HG02885 (cell line): ENCODE data around the gene DMD.

Source experiments
- ATAC-seq: cut with Tn5 transposase; IDR thresholded peaks from one replicate; pipeline ENCODE4 v1.9.1; 2021; ENCODE audit warnings: mild to moderate bottlenecking; ENCODE audit not compliant: unreplicated experiment, poor library complexity

DMD gene

DNA sequence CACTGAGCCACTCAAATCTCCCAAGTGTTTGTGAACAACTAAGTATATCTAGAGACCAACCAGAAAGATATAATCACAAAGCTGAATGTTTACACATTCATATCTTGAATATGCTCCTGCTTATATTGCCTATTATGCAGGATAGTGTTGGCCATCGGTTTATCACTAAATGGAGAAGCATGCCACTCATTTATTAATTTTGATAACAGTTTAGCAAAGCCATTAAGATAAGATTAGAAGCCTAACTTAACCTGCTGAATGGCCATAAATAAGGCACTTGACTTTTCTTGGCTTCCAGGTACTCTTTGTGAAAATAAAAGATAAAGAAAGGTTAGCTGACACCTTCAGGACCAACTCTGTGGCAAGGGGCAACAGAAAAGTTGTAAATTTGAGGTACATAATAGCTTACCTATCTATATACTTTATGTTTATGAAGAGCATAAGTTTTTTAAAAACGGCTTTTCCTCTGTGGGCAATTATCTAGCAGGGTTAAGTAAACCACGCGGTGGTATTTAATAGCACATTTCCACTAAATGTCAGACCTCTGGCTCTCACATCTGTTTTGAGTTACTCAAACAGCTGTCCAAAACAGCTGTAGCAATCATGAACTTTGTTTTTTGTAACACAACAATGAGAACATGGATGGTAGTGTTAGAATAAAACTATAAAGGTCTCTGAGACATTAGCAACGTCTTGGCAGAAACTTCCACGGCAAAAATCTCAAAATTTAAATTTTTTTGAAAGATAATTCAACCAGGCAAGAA, 2080.7 kb downstream of the DMD start:
- no peak for ATAC-seq

DNA sequence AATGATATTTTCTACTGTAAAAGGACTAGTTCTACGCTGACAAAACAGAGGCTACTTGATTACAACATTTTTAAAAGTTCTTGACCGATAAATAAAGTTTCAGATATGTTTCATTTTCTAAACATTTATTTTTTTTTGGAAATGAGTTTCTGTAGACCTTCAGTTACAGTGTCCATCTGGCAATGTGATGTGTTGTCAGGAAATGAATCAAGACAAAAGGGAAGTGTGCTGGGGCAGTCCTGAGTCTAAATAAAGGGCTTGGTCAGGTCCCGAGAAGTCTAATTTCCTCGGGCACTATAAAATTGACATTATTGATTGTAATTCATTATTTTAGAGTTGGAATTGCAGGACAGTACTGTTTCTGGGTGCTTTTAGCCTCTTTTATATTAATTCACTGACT, 2082.5 kb downstream of the DMD start:
- no peak for ATAC-seq

DNA sequence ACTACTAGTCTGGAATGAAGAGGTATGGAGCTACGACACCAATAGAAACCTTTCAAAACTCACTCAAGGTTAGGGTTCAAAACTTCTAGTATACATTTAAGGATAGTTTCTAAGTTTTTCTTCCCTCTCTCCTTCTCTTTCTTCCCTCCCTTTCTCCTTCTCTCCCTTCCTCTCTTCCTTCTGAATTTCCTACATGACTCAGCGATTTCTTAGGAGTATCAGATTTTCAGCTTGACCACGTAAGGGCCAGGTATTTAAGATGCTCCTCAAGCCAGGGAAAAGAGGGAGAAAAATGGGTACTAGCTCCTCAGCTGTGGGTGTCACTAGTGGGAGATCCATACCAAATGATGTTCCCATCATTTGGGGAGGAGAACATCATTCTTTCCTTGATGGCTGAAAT, 2083.6 kb downstream of the DMD start:
- no peak for ATAC-seq

GRCh38 chrX:31126205-31126604, 2085.1 kb downstream of the DMD start:
- ATAC-seq = no peak

- no peak for ATAC-seq
Observed at GRCh38 chrX:31124536-31124935, 2086.8 kb downstream of the DMD start.

DNA sequence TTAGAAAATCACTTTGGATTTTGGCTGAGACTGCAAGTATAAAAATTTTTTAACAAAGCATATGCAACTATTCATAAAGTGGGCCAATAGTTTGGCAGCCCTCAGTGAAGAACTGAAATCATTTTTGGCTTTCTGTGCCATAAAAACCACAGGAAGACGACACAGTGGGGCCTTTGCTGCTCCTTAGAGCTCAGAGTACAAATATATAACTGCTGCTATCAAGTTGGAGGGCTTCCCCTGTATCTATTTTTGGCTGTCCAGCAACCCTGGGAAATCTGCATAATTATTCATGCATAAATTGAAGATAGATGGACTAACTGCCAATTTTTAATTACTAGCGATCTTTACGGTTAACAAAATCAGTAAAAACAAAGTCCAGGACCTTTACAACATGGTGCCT, 2088.0 kb downstream of the DMD start:
- ATAC-seq = no peak

GRCh38 chrX:31117266-31117665, 2094.1 kb downstream of the DMD start:
- ATAC-seq = no peak

DNA sequence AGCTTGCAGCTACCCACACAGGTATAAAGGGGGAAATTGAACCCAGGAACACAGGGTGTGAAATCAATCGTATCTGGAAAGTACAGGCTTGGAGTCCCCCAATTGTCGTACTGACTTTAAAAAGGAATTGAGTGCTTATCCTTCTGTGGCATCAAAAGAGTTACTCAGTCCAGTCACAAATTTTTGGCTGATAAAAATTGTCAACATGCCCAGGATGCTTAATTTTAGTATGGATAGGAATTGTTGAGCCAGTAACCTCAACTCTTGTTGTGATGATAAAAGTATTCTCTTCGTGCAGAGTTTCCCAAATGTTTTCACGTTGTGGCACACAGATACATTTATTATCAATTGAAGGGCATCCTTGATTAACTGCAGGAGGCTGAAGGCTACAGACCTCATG, 2096.0 kb downstream of the DMD start:
- no peak for ATAC-seq

- ATAC-seq = no peak
Observed at GRCh38 chrX:31114858-31115257, 2096.5 kb downstream of the DMD start.

DNA sequence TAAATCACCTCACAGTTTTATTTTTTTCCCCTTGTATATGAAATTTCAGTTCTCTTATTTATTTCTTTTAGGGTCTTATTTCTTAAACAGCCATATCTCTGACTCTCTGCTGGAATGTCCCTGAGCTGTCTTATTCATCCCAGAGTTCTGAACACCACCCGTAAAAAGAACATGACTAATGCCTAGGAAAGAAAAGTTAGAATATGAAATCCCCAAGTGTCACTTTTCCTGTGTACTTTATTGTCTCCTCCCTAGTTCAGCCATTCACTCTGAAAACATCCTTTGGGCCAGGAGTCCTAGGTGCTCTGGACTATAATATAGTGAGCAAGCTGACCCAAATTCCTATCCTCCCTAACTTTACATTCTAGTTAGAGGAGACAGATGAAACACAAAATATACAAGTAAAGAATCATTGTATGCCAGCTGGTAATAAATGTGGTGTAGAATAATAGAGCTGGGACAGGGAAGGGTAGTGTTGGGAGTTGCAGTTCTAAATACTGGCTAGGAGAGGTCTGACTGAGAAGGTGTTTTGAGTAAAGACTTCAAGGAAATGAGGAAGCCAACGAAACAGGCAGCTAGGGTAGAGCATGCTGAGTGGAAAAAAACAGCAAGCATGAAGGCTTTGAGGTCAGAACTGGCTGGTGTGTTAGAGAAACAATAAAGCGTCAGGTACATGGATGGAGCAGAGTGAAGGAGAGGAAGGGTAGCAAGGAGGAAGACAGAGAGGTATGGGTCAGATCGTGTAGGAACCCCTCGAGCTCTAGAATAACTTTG, 2098.9 kb downstream of the DMD start:
- ATAC-seq = no peak

DNA sequence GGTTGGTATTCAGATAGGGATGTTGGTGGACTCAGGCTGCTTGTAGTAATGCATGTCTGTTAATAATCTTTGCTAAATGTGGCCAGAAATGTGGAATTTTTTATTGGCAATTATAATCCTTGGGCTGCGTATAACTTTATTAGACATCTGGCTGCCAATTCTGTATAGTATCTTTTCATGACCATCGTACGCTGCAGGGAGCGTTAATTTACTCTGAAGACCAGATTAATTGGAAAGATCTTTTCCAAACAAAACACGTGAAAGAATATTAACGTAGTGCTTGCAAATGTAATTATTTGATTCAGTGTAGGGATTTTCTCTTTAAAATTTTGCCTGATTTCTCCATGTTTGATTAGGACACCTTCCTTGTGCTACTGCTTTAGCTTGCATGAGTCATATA, 2100.7 kb downstream of the DMD start:
- no peak for ATAC-seq

DNA sequence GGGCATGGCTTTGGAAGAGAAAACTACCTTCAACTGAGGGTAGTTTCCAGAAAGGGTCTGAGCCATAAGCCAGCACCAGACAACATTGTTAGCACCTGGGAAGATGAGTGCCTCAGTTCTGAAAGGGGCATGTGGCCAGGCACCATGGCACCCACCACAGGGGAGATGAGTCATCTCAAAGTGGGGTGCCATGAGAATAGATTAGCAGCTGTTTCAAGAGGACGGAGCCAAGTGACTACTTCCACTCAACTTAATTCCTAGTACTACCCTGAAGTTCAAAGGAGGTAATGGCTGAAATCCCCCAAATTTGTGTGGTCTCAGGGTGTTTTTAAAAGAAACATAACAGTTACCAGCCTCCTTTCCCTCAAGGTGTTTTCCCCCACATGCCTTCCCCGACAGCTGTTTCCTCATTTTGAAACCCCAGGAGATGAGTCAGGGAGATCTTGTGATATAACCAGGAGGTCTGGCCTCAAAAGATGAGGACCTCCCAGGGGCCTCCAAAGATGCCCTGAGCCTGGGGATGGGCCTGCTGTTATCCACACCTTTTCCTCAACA, 2111.7 kb downstream of the DMD start:
- ATAC-seq = peak; percentile 76

- no peak for ATAC-seq
Observed at GRCh38 chrX:31098079-31098478, 2113.3 kb downstream of the DMD start.

GRCh38 chrX:31093639-31093975, 2117.7 kb downstream of the DMD start:
- ATAC-seq = peak; percentile 22

DNA sequence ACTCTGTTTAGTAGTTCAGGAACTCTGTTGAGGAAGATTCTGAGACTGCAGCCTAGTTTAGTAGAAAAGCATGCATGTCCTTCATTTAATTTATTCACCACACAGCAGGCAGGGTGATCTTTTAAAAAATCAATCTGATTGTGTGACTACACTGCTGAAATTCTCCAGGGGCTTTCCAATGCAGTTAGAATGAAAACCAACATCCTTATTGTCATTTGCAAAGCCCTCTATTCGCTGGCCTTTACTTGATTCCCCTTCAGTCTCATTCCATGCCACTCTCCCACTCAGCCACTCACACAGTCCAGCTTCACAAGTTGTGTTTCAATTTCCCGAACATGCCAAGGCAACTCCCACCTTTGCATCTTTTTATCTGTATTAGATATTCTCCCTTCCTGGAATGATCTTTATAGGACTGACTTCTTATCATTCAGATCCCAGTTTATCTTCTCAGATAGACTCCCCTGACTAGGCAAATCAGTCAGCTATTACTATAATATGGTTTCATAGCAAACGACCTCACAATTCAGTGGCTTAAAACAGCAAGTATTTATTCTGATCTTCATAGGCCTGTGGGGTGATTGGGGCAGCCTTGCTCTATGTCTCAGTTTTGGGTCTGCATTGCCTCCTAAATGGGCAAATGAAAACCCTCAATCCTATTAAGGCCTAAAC, 2118.2 kb downstream of the DMD start:
- peak; percentile 58 for ATAC-seq

DNA sequence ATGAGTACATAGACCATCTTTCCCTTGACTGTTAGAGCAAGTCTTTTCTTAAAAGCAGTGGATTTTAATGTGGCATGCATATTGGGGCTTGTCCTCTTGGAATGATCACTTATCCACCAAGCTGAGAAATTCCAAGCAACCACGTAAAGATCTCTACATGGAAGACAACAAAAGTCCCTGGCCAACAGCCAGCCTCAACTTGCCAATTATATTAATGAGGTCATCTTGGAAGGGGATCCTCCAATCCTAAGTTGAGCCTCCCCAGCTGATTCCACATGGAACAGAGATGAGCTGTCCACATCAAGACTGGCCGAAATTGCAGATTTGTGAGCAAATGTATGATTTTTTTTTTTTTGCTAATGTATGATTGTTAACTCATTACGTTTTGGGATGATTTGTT, 2118.9 kb downstream of the DMD start:
- ATAC-seq = peak; percentile 6

DNA sequence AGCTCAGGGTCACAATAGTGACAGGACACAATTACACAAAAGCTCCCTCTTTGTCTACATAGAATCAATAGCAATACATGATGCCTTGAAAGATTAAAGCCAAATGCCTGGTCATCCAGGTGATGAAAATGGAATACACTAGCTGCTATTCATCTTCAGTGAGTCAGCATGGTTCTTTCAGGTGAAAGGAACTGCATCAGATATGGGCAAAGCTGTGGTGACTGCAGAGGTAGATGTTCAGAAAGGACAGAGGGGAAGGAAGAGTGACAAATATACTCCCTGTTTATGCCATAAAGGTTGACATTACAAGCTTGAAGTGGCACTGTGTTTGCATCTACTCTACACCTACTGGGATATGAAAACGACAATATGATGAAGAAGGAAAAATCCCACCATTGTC, 2119.5 kb downstream of the DMD start:
- no peak for ATAC-seq

- ATAC-seq = no peak
Observed at GRCh38 chrX:31074522-31074921, 2136.8 kb downstream of the DMD start.

DNA sequence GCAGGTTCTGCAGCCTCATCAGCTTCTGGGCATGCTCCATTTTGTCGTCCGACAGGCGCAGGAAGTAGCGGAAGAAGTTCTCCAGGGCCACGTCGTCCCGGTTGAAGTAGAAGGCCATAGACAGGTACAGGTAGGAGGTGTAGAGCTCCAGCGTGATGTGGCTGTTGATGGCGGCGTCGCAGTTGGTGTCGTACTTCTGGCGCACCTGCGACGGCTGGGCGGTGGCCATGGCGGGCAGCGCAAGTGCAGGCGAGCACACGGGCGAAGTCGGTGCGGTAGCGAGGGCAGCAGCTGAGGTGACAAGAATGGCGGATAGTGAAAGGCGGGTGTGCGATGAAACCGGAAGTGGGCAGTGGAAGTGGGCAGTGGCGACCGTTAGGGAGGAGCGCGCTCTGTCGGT, 2139.6 kb downstream of the DMD start, which contains the start of gene FTHL17:
Gene FTHL17, minus strand, starts transcription at position 317 of the 400 bp plus-strand sequence. Its CDS starts 88 bp downstream, at position 229.
- no peak for ATAC-seq

- no peak for ATAC-seq
Observed at GRCh38 chrX:31071262-31071661, 2140.1 kb downstream of the DMD start.

GRCh38 chrX:31070057-31070468, 2141.3 kb downstream of the DMD start:
- peak; percentile 68 for ATAC-seq
